HG02623 (cell line): ENCODE measurements around the gene ASAH2B.

Experiments
- ATAC-seq: cut with Tn5 transposase; IDR thresholded peaks from one replicate; pipeline ENCODE4 v1.9.1; 2021; ENCODE audit warnings: moderate library complexity; ENCODE audit not compliant: unreplicated experiment

ASAH2B gene

GRCh38 chr10:50796693-50797092 lies 57.0 kb downstream of the ASAH2B start:
- no peak for ATAC-seq

GRCh38 chr10:50798297-50798696 lies 58.6 kb downstream of the ASAH2B start:
- no peak for ATAC-seq

- no peak for ATAC-seq
Measured at GRCh38 chr10:50799595-50799994, 59.9 kb downstream of the ASAH2B start.

- no peak for ATAC-seq
Measured at GRCh38 chr10:50805981-50806622, 66.4 kb downstream of the ASAH2B start.

GRCh38 chr10:50807851-50808776 lies 68.4 kb downstream of the ASAH2B start:
- no peak for ATAC-seq
